Epithelial cell of proximal tubule (primary cell): ENCODE data around the gene CLTB. TPM values are rescaled to one million over a fixed set of nuclear protein-coding genes. Genes with fewer than 3 reads are reported as not detected.

Source experiments
- DNase-seq: peaks from one replicate; pipeline ENCODE4 v3.0.0-alpha.2; 2011; ENCODE audit warnings: low read depth
- H3K4me3 ChIP-seq: 2 replicates; pipeline ENCODE4 v1.5.1; 2011; ENCODE audit warnings: low read depth, mild to moderate bottlenecking, low read length
- total RNA-seq: library from RNA; depleted of rRNA; stranded (reverse); fragments of >200 nt; gene quantifications from 2 replicates; pipeline ENCODE4 v1.2.3, GENCODE V29; 2015
- TF ChIP-seq, protein P1 (sequence below): conservative IDR thresholded peaks from 2 replicates; pipeline ENCODE4 v1.5.1; 2012; ENCODE audit warnings: low read depth, mild to moderate bottlenecking, low read length

The CLTB gene, protein sequence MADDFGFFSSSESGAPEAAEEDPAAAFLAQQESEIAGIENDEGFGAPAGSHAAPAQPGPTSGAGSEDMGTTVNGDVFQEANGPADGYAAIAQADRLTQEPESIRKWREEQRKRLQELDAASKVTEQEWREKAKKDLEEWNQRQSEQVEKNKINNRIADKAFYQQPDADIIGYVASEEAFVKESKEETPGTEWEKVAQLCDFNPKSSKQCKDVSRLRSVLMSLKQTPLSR
- 149 and 152 TPM in 2 replicates for total RNA-seq

DNA sequence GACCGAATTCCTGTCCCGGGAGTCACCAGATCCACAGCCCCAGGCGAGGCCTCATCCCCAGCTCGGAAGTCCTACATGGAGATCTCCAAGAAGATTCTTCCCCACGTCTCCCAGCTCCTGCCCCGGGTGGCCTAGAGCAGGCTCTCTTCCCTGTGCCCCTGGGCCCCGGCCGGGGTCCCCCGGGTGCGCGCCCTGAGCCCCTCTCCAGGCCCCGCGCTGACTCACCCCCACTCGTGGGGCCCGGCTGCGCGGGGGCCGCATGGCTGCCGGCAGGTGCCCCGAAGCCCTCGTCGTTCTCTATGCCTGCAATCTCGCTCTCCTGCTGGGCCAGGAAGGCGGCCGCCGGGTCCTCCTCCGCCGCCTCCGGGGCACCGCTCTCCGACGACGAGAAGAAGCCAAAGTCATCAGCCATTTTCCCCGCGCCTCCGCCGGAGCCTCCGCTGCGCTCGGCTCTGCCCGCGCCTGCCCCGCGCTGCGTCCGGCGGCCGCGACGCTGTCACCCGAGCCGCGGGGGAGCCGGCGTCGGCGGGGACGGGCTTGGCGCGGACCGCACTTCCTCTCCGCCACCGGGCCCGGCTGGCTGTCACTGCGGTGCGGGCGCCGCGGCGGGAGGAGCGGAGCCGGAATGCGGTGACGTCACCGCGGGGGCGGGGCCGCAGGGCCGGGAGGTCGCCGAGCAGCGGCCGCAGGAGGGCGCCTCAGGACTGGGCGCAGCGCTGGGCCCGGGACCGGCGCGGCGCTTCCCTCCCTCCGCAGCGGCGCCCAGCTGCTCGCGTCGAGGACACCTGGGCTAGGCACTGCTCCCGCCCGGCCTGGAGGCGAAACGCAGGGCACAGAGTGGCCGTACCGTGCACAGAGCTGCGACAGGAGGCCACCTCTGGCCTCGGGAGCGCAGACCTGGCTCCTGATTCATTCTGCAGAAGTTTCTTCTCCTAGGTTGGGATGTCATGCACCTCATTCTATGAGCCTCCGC is at the start of gene CLTB:
Gene CLTB, minus strand, starts transcription at position 588 of the 973 bp plus-strand sequence. Its CDS starts 176 bp downstream, at position 412.
- peak within 1 kb of the TSS; percentile 89 for H3K4me3 ChIP-seq
- TF ChIP-seq, protein P1, sequence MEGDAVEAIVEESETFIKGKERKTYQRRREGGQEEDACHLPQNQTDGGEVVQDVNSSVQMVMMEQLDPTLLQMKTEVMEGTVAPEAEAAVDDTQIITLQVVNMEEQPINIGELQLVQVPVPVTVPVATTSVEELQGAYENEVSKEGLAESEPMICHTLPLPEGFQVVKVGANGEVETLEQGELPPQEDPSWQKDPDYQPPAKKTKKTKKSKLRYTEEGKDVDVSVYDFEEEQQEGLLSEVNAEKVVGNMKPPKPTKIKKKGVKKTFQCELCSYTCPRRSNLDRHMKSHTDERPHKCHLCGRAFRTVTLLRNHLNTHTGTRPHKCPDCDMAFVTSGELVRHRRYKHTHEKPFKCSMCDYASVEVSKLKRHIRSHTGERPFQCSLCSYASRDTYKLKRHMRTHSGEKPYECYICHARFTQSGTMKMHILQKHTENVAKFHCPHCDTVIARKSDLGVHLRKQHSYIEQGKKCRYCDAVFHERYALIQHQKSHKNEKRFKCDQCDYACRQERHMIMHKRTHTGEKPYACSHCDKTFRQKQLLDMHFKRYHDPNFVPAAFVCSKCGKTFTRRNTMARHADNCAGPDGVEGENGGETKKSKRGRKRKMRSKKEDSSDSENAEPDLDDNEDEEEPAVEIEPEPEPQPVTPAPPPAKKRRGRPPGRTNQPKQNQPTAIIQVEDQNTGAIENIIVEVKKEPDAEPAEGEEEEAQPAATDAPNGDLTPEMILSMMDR = peak; percentile 44
- DNase-seq = no peak

DNA sequence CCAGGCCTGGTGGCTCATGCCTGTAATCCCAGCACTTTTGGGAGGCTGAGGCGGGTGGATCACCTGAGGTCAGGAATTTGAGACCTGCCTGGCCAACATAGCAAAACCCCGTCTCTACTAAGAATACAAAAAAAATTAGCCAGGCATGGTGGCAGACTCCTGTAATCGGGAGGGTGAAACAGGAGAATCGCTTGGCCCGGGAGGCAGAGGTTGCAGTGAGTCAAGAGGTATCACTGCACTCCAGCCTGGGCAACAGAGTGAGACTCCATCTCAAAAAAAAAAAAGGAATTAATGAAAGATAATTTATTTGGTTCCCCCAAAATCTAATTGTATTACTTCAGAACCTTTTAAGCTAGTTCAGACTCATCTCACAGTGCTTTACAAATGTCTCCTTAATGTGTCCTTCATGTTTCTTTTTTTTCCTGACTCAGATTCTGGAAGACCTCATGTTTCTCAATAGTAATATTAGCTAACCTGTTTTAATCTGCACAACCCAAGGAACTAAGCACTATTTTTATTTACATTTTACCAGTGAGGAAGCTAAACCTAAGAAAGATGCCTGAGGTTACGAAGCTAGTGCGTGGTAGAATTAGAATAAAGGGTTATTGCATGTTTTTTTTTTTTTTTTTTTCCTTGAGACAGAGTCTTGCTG is 46.9 kb upstream of the CLTB start:
- TF ChIP-seq, protein P1 = no peak
- no peak for DNase-seq

DNA sequence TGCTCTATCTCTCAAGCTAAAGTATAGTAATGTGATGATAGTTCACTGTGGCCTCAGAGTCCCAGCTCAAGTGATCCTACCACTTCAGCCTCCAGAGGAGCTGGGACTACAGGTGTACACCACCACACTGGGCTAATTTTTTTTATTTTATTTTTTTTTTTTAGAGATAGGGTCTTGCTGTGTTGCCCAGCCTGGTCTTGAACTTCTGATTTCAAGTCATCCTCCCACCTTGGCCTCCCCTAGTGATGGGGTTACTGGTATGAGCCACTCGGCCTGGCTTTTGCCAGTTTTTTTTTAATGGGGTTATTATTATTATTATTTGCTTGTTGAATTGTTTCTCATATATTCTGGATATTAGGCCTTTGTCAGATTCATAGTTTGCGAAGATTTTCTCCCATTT is 45.0 kb upstream of the CLTB start:
- TF ChIP-seq, protein P1 = no peak
- no peak overlapping the region for H3K4me3 ChIP-seq
- no peak for DNase-seq

More for the DNA sequence above, 46.9 kb upstream of the CLTB start:
- H3K4me3 ChIP-seq = no peak overlapping the region

DNA sequence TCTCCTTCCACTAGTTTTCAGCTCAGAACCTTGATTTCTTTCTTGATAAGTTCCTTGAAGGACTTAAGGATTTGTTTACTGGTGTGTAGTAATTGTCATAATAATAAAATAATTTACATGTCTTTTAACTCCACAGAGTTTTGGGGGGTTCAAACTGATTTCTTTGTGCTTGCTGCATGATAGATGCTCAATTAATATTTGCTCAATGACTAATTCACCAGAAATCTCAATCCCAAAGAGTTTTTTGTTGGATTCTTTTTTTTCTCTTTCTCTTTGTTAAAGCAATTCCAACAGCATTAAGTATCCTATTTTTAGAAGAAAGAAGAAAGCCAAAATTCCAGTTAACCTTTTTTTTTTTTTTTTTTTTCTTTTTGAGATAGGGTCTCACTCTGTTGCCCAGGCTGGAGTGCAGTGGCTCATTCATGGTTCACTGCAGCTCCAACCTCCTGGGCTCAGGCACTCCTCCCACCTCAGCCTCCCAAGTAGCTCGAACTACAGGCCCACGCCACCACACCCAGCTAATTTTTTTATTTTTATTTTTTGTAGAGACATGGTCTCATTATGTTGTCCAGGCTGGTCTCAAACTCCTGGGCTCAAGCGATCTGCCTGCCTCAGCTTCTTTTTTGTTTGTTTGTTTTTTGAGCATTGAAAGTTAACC is 42.7 kb upstream of the CLTB start:
- TF ChIP-seq, protein P1 = no peak
- DNase-seq = no peak

DNA sequence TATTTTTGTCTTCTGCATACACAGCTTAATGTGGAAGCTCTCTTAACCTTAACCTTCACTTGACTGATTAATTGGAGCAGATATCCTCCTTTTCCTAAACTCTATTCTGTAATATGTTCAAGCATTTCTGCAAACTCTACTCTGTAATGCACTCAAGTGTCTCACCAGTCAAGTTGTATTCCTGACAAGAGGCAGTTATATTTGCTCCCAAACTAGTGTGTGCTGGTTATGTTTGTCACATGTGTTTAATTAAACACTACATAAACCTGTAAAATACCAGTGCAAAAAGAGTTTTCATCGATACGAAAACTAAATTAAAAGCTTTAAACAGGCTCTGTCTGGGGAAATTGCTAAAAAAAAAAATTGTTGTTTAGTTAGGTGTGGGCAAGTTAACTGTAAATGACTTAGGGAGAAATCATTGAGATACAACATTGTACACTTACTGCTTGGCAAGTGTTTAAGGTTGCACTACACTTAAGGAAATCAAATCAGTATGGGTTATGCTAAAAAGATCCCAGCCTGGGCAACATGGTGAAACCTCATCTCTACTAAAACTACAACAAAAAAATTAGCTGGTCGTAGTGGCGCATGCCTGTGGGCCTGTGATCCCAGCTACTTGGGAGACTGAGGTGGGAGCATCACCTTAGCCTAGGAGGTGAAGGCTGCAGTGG is 38.5 kb upstream of the CLTB start:
- DNase-seq = no peak
- TF ChIP-seq, protein P1 = no peak
- no peak overlapping the region for H3K4me3 ChIP-seq

More for the DNA sequence above, 42.7 kb upstream of the CLTB start:
- H3K4me3 ChIP-seq = no peak overlapping the region

DNA sequence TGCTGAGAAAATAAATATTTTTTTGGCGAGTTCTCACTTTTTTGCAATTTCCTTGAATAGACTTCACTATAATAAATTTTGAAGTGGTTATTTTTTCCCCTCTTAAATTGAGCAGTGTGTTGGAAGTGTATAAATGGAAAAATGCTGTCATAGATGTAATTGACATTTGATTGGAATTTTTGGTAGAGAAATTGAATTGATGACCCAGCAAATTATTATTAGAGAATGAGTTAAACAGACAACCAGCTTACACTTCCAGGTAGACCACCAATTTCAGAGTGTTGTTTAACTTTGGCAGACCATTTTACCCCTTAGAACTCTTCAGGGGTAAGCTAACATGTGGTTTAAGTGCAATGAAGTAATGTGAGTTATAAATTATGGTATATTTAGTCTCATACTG is 33.7 kb upstream of the CLTB start:
- TF ChIP-seq, protein P1 = no peak
- no peak for DNase-seq

More for the DNA sequence above, 33.7 kb upstream of the CLTB start:
- H3K4me3 ChIP-seq = no peak overlapping the region
